Measurements from ENCODE around the gene TRAF1. TPM values are rescaled to one million over a fixed set of nuclear protein-coding genes. Genes with fewer than 3 reads are reported as not detected.
A peak's percentile ranks its signal among the peaks of the same experiment; 100 is the strongest.

The TRAF1 gene
- total and polyA plus RNA-seq, 5 experiments from 2014 or later: 3.7 to 126 (median 7.0) TPM

DNA sequence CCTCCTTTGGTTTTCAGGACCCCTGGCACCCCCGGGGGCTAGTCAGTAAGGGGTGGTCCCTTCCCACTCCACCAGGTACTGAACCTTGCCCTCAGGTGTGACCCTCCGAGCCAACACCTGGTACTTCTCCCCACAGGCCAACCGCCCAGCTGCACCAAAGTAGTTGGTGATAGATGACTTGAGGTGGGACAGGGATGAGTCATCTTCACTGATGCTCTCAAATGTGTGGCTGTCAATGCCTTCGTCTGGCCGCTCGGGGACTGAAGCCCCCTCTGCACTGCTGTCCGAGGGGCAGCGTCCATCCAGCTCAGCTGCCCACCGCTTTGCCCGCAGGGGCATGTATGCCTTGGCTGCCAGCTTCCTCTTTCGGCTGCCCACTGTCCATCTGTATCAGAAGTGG lies 68.7 kb downstream of the TRAF1 start:
- no peak for DNase-seq
- Mint-ChIP-seq H3K27me3 (no peaks in the 10 kb centered on the region), H3K9me3 (no peaks in the 10 kb centered on the region), H3K27ac (peak overlapping the region in 6 of 10 donors; percentile 25 to 58 (median 40)), H3K4me3 (no peak overlapping the region), H3K36me3 (peaks cover 0 to 70% (median 8%) of the 10 kb centered on the region in 3 donors), H3K4me1 (peaks cover 0 to 17% (median 5%) of the 10 kb centered on the region in 4 donors)
- ATAC-seq: no peak
- POLR2A ChIA-PET: interaction anchor here (1.0 to 2.5 kb wide), 4 partner anchors 11 to 35 kb away, joined by 3 to 12 read pairs (median 6); partner anchors contain the start of gene PSMD5

DNA sequence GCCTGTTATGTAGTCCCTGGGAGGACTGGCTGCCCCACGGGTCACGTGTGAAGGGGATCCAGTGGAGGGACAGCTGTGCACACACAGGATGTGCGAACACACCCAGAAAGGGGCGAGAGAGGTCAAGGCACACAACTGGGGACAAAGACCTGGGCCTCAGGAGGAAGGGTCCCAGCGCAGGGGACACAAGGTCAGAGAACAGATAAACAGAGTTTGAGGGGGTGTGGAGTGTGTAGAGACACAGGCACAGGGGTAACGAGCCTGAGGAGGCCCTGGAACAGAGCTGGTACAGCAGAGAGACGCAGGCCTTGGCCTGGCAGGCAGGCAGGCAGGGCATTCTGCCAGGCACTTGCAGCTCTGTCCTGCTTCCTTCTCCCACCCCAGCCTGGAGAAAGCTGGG lies 69.1 kb downstream of the TRAF1 start:
- ATAC-seq (no peak), DNase-seq (no peak)
- peaks cover 0 to 70% (median 8%) of the 10 kb centered on the region in 3 donors for H3K36me3 Mint-ChIP-seq
- POLR2A ChIA-PET: interaction anchor here (1.0 to 2.5 kb wide), 3 partner anchors 10 to 15 kb away, joined by 4 to 12 read pairs (median 7); partner anchors contain the start of gene PSMD5
- H3K27ac Mint-ChIP-seq: peak overlapping the region in 4 of 10 donors; percentile 18 to 63 (median 50)
- H3K4me3 Mint-ChIP-seq: no peak overlapping the region
- H3K4me1 Mint-ChIP-seq: peaks cover 0 to 21% (median 6%) of the 10 kb centered on the region in 4 donors
- no peaks in the 10 kb centered on the region for H3K9me3 Mint-ChIP-seq
- H3K27me3 Mint-ChIP-seq: no peaks in the 10 kb centered on the region

DNA sequence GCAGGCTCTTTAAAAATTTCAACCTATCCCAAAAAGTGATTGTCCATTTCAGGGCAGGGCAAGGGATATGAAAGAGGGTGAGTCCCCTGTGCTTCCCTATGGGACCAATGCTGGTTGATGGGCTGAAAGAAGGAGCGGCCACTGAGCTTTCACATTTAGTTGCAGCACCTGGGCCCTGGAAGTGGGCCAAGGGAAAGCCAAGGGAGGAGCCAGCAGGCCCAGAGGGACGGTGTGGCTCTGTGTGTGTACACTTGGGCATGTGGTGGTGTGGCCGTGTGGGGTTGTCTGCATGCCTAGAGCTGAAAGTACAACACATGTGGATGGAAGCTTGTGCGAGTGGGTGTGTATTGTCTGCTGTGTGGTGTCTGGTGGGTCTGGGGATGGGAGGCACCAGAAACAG lies 69.9 kb downstream of the TRAF1 start:
- no peaks in the 10 kb centered on the region for H3K27me3 Mint-ChIP-seq
- peak overlapping the region in 2 of 10 donors; percentile 40 to 62 for H3K27ac Mint-ChIP-seq
- POLR2A ChIA-PET: interaction anchor here (1.4 to 2.5 kb wide), 2 partner anchors 10 to 12 kb away, joined by 4 to 12 read pairs; no protein-coding TSS in a partner anchor
- no peak overlapping the region for H3K4me3 Mint-ChIP-seq
- H3K36me3 Mint-ChIP-seq: peaks cover 0 to 66% (median 8%) of the 10 kb centered on the region in 3 donors
- peaks cover 0 to 28% (median 7%) of the 10 kb centered on the region in 4 donors for H3K4me1 Mint-ChIP-seq
- DNase-seq: no peak
- no peaks in the 10 kb centered on the region for H3K9me3 Mint-ChIP-seq
- no peak for ATAC-seq

DNA sequence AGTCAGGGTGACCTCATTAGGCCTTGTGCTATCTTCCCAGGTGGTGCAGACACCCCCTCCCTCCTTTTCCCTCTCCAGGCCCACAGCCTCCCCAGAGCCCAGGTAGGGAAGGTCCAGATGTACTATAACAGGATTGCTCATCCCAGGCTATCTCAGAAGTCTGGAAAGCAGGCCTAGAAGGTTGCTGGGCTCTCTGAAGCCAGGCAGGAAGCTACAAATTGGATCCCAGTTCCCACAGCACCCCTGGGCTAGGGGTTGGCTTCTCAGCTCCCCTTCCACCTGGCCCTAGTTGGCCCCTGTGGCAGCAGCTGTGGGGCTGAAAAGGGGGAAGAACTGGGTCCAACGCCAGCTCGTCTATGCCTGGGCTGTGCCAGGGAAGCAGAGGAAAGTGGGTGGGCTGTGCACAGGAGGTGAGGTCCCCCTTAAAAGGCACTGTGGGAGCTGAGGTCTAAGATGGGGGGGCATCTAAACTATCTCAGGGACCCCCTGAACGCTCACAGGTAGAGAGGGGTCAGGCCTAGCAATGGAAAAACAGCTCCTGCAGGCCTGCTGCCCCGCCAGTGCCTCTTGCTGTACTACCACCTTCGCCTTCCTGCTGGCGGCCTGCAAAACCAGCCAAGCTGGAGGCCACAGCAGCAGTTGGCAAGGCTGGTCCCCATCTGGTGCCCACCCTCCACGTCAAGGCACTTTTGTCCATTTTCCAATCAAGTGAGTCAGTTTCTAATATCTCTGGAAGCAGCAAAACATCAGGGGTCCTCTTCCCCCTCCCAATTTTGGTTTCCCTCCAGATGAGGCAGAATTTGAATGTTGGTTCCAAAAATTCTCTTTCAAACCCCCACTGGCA lies 70.5 kb downstream of the TRAF1 start:
- ATAC-seq: no peak
- POLR2A ChIA-PET: interaction anchor here (1.1 to 2.5 kb wide), 2 partner anchors 9 to 11 kb away, joined by 6 to 12 read pairs; no protein-coding TSS in a partner anchor
- H3K27me3 Mint-ChIP-seq: no peaks in the 10 kb centered on the region

DNA sequence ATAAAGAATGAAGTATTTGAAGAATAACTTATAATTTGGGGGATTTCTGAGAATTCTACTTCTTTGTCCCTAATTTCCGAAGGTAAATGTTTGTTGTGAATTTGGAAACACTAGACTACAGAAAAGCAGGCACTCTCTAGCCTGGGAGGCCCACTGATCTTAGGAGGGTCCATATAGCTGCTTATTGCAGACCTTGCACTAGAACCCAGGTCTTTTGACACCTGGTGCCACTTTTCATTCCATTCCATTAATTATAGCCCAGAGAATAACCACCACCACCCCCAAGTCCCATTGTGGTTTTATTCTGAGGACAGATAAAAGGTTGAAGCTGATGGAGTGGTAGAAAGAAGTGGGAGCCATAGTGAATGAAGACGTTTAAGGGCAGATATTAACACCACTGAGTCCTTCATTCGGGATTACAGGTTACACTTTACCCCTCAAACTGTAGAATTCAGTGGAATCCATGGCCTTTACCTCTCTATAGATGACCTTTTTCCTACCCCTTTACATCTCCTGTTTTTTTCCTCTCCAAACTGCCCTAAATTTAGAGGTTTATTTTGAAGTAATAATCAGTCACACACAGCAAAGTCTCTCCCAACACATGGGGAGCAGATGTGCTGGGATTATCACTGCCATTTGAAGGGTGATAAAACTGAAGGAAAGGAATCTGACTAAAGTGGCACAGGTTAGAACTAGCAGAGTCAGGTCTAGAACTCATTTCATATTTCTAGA lies 71.8 kb downstream of the TRAF1 start:
- Mint-ChIP-seq H3K4me3 (no peak overlapping the region), H3K27ac (peak overlapping the region in 6 of 10 donors; percentile 4 to 70 (median 26)), H3K36me3 (peaks cover 0 to 60% (median 0%) of the 10 kb centered on the region in 3 donors), H3K4me1 (peaks cover 0 to 44% (median 12%) of the 10 kb centered on the region in 4 donors), H3K9me3 (no peaks in the 10 kb centered on the region), H3K27me3 (no peaks in the 10 kb centered on the region)
- DNase-seq (no peak), ATAC-seq (no peak)
- POLR2A ChIA-PET: no interaction called here

More for the DNA sequence above, 70.5 kb downstream of the TRAF1 start:
- H3K4me3 Mint-ChIP-seq: no peak overlapping the region
- peaks cover 0 to 34% (median 7%) of the 10 kb centered on the region in 4 donors for H3K4me1 Mint-ChIP-seq
- DNase-seq: no peak
- peaks cover 0 to 66% (median 8%) of the 10 kb centered on the region in 3 donors for H3K36me3 Mint-ChIP-seq
- peak overlapping the region in 6 of 10 donors; percentile 4 to 61 (median 38) for H3K27ac Mint-ChIP-seq
- H3K9me3 Mint-ChIP-seq: no peaks in the 10 kb centered on the region

DNA sequence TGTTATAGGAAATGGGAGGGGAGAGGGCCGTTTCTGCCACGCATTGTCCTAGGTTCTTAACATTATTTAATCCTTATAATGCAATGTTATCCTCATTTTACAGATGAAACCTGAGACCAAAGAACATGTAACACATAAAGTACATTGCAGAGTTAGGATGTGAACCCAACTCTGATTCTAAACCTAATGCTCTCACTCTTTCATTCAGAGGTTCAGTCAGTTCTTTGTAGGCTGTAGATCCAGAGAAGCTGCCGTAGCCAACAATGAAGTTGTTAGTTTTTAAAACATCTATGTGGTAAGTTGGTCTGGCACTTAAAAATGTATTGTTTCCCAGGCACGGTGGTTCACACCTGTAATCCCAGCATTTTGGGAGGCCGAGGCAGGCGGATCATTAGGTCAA lies 73.4 kb downstream of the TRAF1 start:
- Mint-ChIP-seq H3K4me3 (no peak overlapping the region), H3K4me1 (peaks cover 0 to 48% (median 14%) of the 10 kb centered on the region in 4 donors), H3K27ac (peak overlapping the region in 3 of 10 donors; percentile 8 to 79 (median 59)), H3K36me3 (peaks cover 0 to 52% (median 0%) of the 10 kb centered on the region in 3 donors), H3K9me3 (no peaks in the 10 kb centered on the region), H3K27me3 (no peaks in the 10 kb centered on the region)
- DNase-seq (no peak), ATAC-seq (no peak)
- POLR2A ChIA-PET: interaction anchor here (1.1 to 2.9 kb wide), 2 partner anchors 11 to 15 kb away, joined by 4 to 7 read pairs; partner anchors contain the start of gene PSMD5

Other genes with a start within 250 kb of the TRAF1 start
- gene MEGF9, start 212.3 kb downstream of the TRAF1 start, total RNA-seq: 10 to 100 TPM; 11.1 TPM
- 1 to 10 TPM; 3.0 to 4.9 (median 4.5) TPM for gene MEGF9, start 212.3 kb downstream of the TRAF1 start, polyA plus RNA-seq
- 10 to 100 TPM; 76.9 to 81.8 TPM for gene FBXW2, start 133.4 kb downstream of the TRAF1 start, total RNA-seq
- gene FBXW2, start 133.4 kb downstream of the TRAF1 start, polyA plus RNA-seq: 10 to 100 TPM; 29.6 to 37.1 (median 31.7) TPM
- gene PSMD5, start 83.9 kb downstream of the TRAF1 start, total RNA-seq: 10 to 100 TPM; 53.0 to 57.9 TPM
- 10 to 100 TPM; 13.7 to 23.4 (median 23.3) TPM for gene PSMD5, start 83.9 kb downstream of the TRAF1 start, polyA plus RNA-seq
- gene PHF19, start 49.6 kb downstream of the TRAF1 start, total RNA-seq: 100 to 1,000 TPM; 143 to 144 TPM
- gene PHF19, start 49.6 kb downstream of the TRAF1 start, polyA plus RNA-seq: 10 to 100 TPM in 1 of 3 donors, 1 to 10 TPM in 2; 6.3 to 11.8 (median 9.4) TPM
- gene C5, start 123.5 kb upstream of the TRAF1 start, total RNA-seq: 1 to 10 TPM; 1.0 to 1.1 TPM
- under 1 TPM in 2 of 3 donors, not detected in 1; 0.32 to 0.71 TPM for gene C5, start 123.5 kb upstream of the TRAF1 start, polyA plus RNA-seq
- gene CNTRL, start 148.2 kb upstream of the TRAF1 start, total RNA-seq: 100 to 1,000 TPM; 112 to 115 TPM
- gene CNTRL, start 148.2 kb upstream of the TRAF1 start, polyA plus RNA-seq: 10 to 100 TPM in 2 of 3 donors, 1 to 10 TPM in 1; 6.5 to 20.6 (median 11.3) TPM